Ishikawa (cell line): ENCODE measurements around the gene TREH.
A peak's percentile ranks its signal among the peaks of the same experiment; 100 is the strongest.

ENCODE experiments used
- CEBPB ChIP-seq: IDR thresholded peaks from 2 replicates; pipeline ENCODE4 v1.6.1; 2012
- CREB1 ChIP-seq: IDR thresholded peaks from 2 replicates; pipeline ENCODE4 v1.6.1; 2012; ENCODE audit warnings: low read depth
- EGR1 ChIP-seq: IDR thresholded peaks from 2 replicates; pipeline ENCODE4 v1.6.1; 2012
- EP300 ChIP-seq: IDR thresholded peaks from 2 replicates; pipeline ENCODE4 v1.6.1; 2012; ENCODE audit warnings: borderline replicate concordance
- FOXM1 ChIP-seq: IDR thresholded peaks from 2 replicates; pipeline ENCODE4 v1.6.1; 2012; ENCODE audit warnings: low read depth, borderline replicate concordance
- NFIC ChIP-seq: IDR thresholded peaks from 2 replicates; pipeline ENCODE4 v1.6.1; 2012
- RAD21 ChIP-seq: IDR thresholded peaks from 2 replicates; pipeline ENCODE4 v1.6.1; 2012; ENCODE audit warnings: low read depth
- REST ChIP-seq: IDR thresholded peaks from 2 replicates; pipeline ENCODE4 v1.6.1; 2012; ENCODE audit warnings: low read depth, mild to moderate bottlenecking
- TAF1 ChIP-seq: IDR thresholded peaks from 2 replicates; pipeline ENCODE4 v1.6.1; 2012; ENCODE audit warnings: low read depth, mild to moderate bottlenecking
- TCF12 ChIP-seq: IDR thresholded peaks from 2 replicates; pipeline ENCODE4 v1.6.1; 2012; ENCODE audit warnings: low read depth
- TEAD4 ChIP-seq: IDR thresholded peaks from 2 replicates; pipeline ENCODE4 v1.6.1; 2012
- USF1 ChIP-seq: IDR thresholded peaks from 2 replicates; pipeline ENCODE4 v1.6.1; 2012
- YY1 ChIP-seq: IDR thresholded peaks from 2 replicates; pipeline ENCODE4 v1.6.1; 2012; ENCODE audit warnings: low read depth
- ZBTB7A ChIP-seq: IDR thresholded peaks from 2 replicates; pipeline ENCODE4 v1.6.1; 2012; ENCODE audit warnings: low read depth
- TF ChIP-seq, protein P1 (sequence below): IDR thresholded peaks from 2 replicates; pipeline ENCODE4 v1.6.1; 2012

Gene TREH

DNA sequence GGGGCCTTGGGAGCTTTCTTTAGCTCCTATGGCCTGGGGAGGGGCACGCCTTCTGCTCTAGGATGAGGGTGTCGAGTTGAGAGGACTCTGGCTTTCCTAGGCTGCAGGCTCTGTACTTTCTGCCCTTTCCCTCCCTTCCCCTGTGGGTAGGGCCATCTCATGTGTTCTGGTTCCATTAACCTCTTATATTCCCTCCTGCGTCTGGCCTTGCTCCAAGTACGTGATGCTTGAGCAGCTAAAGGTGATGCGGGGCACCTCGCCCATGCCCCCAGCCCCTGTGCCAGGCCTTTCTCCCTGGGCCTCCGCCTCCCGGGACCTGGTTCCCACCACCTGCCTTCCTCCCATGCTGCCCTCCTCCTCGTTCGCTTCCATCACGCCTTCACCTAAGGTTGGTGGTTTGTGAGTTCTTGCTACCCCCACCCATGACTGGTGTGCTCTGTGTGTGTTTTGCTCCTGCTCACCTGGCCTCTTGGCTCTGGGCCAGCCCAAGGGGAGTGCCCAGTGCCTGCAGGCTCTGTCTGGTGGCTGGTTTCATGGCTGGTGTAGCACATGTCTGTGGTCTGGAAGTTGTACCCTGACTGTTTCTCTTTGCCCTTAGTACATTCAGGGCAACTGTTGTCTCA is 37.9 kb downstream of the TREH start:
- TF ChIP-seq RAD21 (no peak), CEBPB (no peak), EP300 (no peak), EGR1 (no peak), ZBTB7A (no peak), NFIC (peak; percentile 88)

DNA sequence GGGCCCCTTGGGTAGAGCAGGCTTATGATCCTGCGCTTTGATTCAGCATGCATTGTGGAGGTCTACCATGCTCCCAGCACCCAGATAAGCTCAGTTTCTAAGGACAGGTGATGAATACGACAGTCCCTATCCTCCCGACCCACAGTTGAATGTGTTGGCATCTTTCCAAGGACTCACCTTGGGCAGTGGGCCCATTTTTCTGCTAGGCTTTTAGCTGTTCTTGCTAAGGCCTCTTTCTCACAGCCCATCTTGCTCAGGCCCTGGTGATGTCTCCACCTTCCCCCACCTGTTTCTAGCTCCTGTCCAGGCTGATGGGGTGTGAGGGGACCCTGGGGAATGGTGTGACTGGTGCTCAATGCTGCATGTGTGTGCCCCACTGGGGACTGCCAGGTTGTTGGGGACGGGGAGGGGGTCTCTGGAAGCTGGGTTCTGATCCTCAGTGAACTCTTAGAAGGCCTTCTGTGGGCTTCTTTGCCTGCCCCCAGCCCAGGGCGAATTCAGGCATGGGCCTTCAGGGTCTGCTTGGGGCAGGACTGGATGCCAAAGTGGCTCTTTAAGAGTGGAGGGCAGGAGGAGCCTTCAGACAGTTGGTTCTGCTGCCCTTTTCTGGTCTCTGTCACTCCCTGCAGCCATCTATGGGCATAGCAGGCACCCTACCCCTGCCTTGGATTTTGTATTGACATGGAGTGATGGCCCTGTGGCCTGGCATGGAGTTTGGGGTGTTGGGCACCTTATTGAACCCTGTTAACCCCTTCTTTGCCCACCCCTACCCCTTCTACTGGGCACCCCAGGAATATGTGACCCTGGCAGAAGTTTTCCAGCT is 38.9 kb downstream of the TREH start:
- TF ChIP-seq NFIC: peak; percentile 43; the same call in 1 of the 2 replicates
- TF ChIP-seq RAD21: peak; percentile 49
- TF ChIP-seq TAF1: no peak

GRCh38 chr11:118639899-118640298 is 39.6 kb downstream of the TREH start:
- TF ChIP-seq TCF12 (no peak), TAF1 (no peak), FOXM1 (no peak), REST (no peak), EGR1 (no peak), USF1 (no peak), YY1 (no peak)
- TF ChIP-seq, protein P1, sequence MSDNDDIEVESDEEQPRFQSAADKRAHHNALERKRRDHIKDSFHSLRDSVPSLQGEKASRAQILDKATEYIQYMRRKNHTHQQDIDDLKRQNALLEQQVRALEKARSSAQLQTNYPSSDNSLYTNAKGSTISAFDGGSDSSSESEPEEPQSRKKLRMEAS: no peak

- TF ChIP-seq, protein P1: no peak
- no peak for TF ChIP-seq CREB1
- TF ChIP-seq ZBTB7A: no peak
- TF ChIP-seq EP300: no peak
- TF ChIP-seq FOXM1: no peak
- no peak for TF ChIP-seq YY1
- TF ChIP-seq USF1: no peak
- TF ChIP-seq CEBPB: no peak
- TF ChIP-seq TAF1: no peak
- TF ChIP-seq REST: no peak
- no peak for TF ChIP-seq TEAD4
- no peak for TF ChIP-seq NFIC
- TF ChIP-seq TCF12: no peak
- no peak for TF ChIP-seq EGR1
- no peak for TF ChIP-seq RAD21
Measured at GRCh38 chr11:118638726-118639125, 40.7 kb downstream of the TREH start.

GRCh38 chr11:118636569-118637290 is 42.7 kb downstream of the TREH start:
- no peak for TF ChIP-seq CREB1
- no peak for TF ChIP-seq EGR1
- TF ChIP-seq TAF1: no peak
- no peak for TF ChIP-seq EP300
- no peak for TF ChIP-seq YY1
- TF ChIP-seq TEAD4: no peak
- no peak for TF ChIP-seq USF1
- TF ChIP-seq TCF12: no peak
- TF ChIP-seq, protein P1: no peak
- no peak for TF ChIP-seq REST
- no peak for TF ChIP-seq NFIC
- no peak for TF ChIP-seq CEBPB
- no peak for TF ChIP-seq FOXM1
- TF ChIP-seq ZBTB7A: no peak
- TF ChIP-seq RAD21: no peak
